ENCODE results near the gene EPC2.
"Not testable (repeated sequence)": the region's sequence is repeated elsewhere in the genome, so short reads cannot be mapped to it uniquely, and the experiment has no call there.

Gene EPC2

DNA sequence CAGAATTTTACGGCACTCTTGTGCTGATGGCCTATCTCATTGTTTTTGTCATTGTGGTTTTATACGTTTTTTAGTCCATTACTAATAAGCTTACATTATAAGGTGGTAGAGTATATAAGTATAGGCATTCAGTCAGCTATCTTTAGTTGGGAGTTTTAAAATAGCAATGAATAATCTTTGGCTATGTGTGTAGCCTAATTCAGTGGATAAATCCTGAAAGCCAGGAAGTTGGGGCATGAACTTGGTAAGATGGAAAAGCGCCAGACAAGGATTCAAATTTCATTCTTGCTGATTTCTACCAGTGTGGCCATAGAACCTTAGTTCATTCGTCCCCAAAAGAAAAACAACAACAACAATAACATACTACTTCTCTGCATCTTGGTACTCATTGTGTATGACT, 31.2 kb downstream of the EPC2 start:
- DNase-seq, result peak; percentile 31

DNA sequence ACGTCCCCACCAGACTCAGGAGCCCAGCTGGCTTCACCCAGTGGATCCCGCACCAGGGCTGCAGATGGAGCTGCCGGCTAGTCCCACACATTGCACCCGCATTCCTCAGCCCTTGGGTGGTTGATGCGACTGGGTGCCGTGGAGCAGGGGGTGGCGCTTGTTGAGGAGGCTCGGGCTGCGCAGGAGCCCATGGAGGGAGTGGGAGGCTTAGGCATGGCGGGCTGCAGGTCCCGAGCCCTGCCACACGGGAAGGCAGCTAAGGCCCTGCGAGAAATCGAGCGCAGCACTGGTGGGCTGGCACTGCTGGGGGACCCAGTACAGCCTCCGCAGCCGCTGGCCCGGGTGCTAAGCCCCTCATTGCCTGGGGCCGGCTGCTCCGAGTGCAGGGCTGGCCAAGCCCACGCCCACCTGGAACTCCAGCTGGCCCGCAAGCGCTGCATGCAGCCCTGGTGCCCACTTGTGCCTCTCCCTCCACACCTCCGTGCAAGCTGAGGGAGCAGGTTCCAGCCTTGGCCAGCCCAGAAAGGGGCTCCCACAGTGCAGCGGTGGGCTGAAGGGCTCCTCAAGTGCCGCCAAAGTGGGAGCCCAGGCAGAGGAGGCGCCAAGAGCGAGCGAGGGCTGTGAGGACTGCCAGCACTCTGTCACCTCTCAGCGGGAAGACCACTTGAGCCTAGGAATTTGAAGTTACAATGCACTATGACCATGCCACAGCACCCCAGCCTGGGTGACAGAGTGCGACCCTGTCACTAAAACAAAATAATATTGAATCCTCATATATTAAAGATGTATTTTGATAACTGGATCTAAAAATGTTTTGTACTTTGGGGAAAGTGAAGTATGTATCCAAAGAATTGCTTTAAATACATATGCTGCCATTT, 34.0 kb downstream of the EPC2 start:
- DNase-seq, result not testable (repeated sequence)

- DNase-seq, result peak; percentile 28
Measured at GRCh38 chr2:148680462-148680861, 35.9 kb downstream of the EPC2 start.

DNA sequence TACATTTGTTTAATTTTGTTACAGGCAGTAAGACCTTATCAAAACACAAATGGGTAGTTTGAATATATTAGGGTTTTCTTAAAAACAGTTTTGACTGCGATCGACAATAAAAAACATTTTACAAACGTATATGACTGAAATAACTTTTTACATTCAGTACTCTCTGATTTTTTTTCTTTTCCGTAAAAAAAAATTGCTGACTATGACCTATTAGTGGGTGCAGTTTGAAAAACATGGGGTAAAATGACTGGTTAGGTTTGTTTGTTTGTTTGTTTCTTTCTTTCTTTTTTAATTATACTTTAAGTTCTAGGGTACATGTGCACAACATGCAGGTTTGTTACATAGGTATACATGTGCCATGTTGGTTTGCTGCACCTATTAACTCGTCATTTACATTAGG, 36.9 kb downstream of the EPC2 start:
- DNase-seq, result no peak

DNA sequence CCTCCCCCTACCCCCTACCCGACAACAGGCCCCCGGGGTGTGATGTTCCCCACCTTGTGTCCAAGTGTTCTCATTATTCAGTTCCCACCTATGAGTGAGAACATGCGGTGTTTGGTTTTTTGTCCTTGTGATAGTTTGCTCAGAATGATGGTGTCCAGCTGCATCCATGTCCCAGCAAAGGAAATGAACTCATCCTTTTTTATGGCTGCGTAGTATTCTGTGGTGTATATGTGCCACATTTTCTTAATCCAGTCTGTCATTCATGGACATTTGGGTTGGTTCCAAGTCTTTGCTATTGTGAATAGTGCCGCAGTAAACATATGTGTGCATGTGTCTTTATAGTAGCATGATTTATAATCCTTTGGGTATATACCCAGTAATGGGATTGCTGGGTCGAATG, 37.3 kb downstream of the EPC2 start:
- DNase-seq, result not testable (repeated sequence)

DNA sequence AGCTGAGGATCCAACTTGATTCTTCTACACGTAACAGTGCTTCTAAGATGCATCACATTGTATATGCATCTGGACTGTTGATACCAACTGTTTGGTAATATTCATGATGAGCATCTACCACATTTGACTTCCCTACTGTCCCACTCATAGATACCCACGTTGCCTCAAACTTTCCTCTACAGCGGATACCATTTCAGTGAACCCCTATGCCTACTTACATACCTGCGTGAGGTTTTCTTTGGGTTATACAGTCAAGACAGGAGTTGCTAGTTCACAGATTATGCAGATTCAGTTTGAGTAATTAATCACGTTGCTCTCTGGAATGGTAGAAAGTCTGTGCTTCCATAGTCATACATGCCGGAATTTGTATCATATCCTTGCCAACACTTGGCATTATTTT, 40.0 kb downstream of the EPC2 start:
- no peak for DNase-seq

- DNase-seq, result no peak
Measured at GRCh38 chr2:148687543-148687942, 43.0 kb downstream of the EPC2 start.

- DNase-seq, result not testable (repeated sequence)
Measured at GRCh38 chr2:148688011-148688410, 43.5 kb downstream of the EPC2 start.

DNA sequence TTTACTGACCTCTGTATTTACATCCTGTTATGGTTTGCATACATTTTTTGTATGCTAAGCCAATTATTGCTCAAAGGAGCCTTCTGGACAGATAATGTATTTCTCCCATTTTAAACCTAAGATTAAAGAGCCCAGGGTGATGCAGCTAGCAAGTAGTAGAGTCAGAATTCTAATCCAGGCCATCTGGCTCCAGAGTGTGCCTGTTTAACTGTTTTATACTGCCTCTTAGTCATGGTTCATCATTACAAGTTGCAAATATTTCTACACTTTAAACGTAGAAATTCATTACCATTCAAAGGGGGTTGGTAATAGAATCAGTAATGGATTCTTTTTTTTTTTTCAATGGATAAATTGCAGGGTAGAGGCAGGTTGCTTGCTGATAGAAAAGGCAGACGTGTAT, 52.4 kb downstream of the EPC2 start:
- no peak for DNase-seq

DNA sequence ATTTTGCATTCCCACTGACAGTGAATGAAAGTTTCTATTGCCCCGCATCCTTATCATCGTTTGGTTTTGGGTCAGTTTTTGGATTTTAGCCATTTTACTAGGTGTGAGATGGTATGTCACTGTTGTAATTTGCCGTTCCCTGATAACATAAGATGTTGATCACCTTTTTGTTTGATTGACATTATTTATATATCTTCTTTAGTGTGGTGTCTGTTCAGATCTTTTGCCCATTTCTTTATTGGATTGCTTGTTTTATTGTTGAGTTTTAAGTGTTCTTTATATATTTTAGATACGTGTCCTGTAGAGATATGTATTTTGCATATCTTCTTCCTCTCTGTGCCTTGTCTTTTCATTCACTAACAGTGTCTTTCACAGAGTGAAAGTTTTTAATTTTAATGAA, 55.3 kb downstream of the EPC2 start:
- DNase-seq, result no peak

- no peak for DNase-seq
Measured at GRCh38 chr2:148701039-148701438, 56.5 kb downstream of the EPC2 start.

DNA sequence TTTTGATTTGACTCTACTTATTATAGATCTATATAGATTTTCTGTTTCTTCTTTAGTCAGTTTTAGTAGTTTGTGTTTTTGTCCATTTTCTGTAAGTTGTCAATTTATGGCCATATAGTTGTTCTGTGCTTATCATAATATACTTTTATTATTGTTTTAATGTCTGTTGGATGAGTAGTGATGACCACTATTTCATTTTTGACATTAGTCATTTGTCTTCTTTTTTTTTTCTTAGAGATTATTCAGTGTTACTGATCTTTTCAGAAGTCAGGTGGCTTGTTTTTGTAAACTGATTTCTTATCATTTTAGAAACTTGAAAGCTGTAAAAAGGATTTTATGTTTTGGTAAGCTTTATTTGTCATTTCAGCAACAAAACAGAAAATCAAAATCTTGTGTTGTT, 57.3 kb downstream of the EPC2 start:
- no peak for DNase-seq

GRCh38 chr2:148702475-148702874, 57.9 kb downstream of the EPC2 start:
- no peak for DNase-seq

DNA sequence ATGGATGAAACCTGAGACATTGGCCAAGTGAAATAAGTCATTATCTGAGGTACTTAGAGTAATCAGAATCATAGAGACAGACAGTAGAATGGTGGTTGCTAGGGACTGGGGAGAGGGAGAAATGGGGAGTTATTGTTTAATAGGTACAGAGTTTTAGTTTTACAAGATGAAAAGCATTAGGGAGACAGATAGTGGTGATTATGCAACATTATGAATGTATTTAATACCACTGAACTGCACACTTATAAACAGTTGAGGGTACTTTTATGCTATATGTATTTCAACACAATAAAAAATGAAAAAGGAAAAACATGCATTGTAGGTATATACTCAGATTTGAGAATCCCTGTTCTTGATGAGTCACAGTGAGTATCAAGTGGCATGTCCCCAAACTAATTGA, 59.7 kb downstream of the EPC2 start:
- DNase-seq, result no peak

- DNase-seq, result no peak
Measured at GRCh38 chr2:148716378-148716920, 71.9 kb downstream of the EPC2 start.

DNA sequence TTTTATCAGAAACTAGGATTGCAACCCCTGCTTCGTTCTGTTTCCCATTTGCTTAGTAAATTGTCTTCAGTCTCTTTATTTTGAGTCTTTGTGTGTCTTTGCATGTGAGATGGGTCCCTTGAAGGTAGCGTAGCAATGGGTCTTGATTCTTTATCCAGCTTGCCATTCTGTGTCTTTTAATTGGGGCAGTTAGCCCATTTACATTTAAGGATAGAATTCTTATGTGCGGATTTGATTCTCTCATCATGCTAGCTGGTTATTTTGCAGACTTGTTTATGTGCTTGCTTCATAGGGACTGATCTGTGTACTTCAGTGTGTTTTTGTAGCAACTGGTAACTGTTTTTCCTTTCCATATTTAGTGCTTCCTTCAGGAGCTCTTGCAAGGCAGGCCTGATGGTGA, 73.5 kb downstream of the EPC2 start:
- DNase-seq, result no peak

GRCh38 chr2:148719195-148719749, 74.7 kb downstream of the EPC2 start:
- DNase-seq, result no peak

DNA sequence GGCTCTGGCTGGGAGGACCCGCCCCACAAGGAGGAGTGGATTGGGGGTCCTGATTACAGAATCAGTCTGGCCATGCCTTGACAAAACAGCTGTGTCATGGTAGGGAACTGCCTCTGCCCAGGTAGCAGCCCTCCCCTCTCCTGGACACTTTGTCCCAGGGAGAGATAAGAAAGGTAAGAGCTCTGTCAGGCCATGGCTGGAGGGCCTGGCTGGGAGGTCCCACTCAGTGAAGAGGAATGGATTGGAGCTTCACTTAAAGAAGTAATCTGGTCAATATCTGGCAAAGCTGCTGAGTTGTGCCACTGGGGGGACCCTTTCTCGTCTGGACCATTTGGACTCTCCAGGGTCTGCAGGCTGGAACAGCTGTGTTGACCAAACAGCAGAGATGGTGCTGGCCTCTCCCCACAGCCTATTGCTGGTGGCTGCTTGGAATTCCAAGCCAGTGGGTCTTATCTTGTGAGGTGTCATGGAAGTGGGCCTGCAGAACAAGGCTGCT, 75.4 kb downstream of the EPC2 start:
- peak; percentile 7 for DNase-seq

DNA sequence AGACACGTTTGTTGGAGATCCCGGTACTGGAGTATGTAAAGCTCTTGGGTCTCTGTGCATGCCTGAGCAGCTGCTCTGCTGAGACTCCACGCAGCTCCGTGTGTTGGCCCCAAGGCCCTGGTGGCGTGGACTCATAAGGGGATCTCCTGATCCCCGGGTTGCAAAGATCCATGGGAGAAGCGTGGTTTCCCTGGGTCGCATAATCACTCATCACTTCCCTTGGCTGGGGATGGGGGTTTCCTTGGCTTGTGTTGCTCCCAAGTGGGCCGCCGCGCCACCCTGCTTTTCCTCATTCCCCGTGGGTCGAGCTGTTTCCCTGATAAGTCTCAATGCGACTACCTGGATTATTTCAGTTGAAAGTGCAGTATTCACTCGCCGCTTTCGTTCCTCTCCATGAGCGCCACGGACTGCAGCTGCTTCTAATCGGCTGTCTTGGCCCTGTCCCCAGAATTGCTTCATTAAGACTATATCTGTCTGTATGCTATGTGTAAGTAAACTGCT, 76.0 kb downstream of the EPC2 start:
- DNase-seq, result peak; percentile 74

DNA sequence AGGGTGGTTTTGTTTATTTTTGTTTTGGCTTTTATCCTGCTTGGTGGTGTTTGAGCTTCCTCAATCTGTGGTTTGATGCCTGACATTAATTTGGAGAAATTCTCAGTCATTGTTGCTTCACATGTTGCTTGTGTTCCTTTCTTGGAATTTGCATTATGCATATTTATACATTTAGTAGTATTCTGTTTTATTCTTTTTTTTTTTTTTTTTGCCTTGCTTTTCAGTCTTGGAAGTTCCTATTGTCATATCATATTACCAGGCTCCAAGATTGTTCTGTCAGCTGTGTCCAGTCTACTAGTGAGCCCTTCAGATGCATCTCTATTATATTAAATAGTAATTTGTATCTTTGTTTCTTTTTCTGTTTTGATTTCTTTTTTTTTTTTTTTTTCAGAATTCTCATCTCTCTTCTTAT, 77.0 kb downstream of the EPC2 start:
- peak; percentile 33 for DNase-seq

DNA sequence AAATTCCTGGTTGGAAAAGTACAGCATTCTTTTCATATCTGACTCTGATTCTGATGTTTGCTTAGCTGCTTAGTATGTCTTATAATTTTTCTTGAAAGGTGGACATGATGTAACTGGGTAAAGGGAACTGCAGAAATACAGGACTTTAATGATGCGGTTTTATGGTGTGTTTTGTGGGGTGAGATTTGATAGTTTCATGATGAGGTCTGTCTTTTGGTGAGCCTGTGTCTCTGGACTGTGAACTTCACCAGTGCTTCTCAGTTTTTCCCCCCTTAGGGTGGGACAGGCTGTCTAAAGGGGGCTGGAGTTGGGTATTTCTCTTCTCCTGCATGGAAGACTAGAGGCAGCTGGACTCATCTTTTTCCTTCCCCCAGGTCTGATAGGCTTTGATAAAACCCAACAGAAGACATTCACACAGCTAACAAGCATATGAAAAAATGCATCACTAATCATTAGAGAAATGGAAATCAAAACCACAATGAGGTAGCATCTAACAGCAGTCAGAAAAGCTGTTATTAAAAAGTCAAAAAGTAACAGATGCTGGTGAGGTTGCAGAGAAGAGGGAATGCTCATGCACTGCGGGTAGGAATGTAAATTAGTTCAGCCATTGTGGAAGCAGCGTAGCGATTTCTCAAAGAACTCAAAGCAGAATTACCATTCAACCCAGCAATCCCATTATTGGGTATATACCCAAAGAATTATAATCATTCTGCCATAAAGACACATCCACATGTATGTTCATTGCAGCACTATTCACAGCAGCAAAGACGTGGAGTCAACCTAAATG, 77.6 kb downstream of the EPC2 start:
- DNase-seq, result peak; percentile 51

DNA sequence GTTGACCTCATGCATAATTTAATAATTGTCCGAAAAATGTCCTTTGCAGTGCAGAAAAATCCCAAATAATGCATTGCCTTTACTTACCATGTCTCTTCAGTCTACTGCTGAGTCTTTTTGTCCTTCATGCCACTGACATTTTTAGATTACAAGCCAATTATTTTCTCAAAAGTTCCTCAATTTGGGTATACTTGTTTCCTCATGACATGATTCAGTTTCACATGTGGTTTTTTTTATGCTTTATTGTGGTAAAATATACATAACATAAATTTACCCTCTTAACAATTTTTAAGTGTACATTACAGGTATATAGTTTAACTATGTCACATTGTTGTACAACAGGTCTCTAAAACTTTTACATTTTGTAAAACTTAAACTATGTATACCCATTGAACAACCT, 81.0 kb downstream of the EPC2 start:
- DNase-seq, result no peak

GRCh38 chr2:148726228-148726627, 81.7 kb downstream of the EPC2 start:
- no peak for DNase-seq

Data from fibroblast of upper back skin (primary cell).